Fibroblast of villous mesenchyme (primary cell): Measurements from ENCODE around the gene TKFC. TPM values are rescaled to one million over a fixed set of nuclear protein-coding genes. Genes with fewer than 3 reads are reported as not detected.

Experiments used
- DNase-seq: peaks from one replicate; pipeline ENCODE4 v3.0.0-alpha.2; 2010; ENCODE audit warnings: low read depth
- H3K4me3 ChIP-seq: 2 replicates; pipeline ENCODE4 v1.5.1; 2011; ENCODE audit warnings: low read depth, mild to moderate bottlenecking, low read length
- CTCF ChIP-seq: IDR thresholded peaks from 2 replicates; pipeline ENCODE4 v1.5.1; 2012; ENCODE audit warnings: low read depth, mild to moderate bottlenecking, low read length; ENCODE audit not compliant: insufficient read depth
- total RNA-seq: library from RNA; depleted of rRNA; stranded (reverse); fragments of >200 nt; gene quantifications from 2 replicates; pipeline ENCODE4 v1.2.3, GENCODE V29; 2012

TKFC gene
- total RNA-seq, 1 donor, result 23.7 TPM

- TF ChIP-seq CTCF, result no peak
- H3K4me3 ChIP-seq, result no peak overlapping the region
- no peak for DNase-seq
Measured at GRCh38 chr11:61357894-61358239, 24.8 kb downstream of the TKFC start.

GRCh38 chr11:61358566-61358965, 25.5 kb downstream of the TKFC start:
- no peak overlapping the region for H3K4me3 ChIP-seq
- no peak for TF ChIP-seq CTCF
- DNase-seq, result no peak

GRCh38 chr11:61359516-61359915, 26.5 kb downstream of the TKFC start:
- H3K4me3 ChIP-seq, result no peak overlapping the region
- no peak for TF ChIP-seq CTCF
- no peak for DNase-seq

GRCh38 chr11:61361237-61361740, 28.3 kb downstream of the TKFC start:
- DNase-seq, result no peak
- H3K4me3 ChIP-seq, result peak overlapping the region; percentile 87
- no peak for TF ChIP-seq CTCF

GRCh38 chr11:61361741-61362541, 28.9 kb downstream of the TKFC start, which contains the start of the genes CYB561A3 and TMEM138:
Gene CYB561A3, minus strand, starts transcription at chr11:61361882. Its CDS starts 5,169 bp downstream, at chr11:61356713.
Gene TMEM138, plus strand, starts transcription at chr11:61362374. Its CDS starts 2,017 bp downstream, at chr11:61364391.
- TF ChIP-seq CTCF, result no peak
- peak within 1 kb of the TSS; percentile 87 for H3K4me3 ChIP-seq
- peak; percentile 95 for DNase-seq

GRCh38 chr11:61362542-61362875, 29.5 kb downstream of the TKFC start:
- DNase-seq, result peak; percentile 81
- peak overlapping the region; percentile 87 for H3K4me3 ChIP-seq
- TF ChIP-seq CTCF, result no peak
